ENCODE measurements around the gene ARL5A. TPM values are rescaled to one million over a fixed set of nuclear protein-coding genes. Genes with fewer than 3 reads are reported as not detected.

The ARL5A gene
- total and polyA plus RNA-seq, 2 experiments from 2014 or later: 12.5 to 22.7 TPM

DNA sequence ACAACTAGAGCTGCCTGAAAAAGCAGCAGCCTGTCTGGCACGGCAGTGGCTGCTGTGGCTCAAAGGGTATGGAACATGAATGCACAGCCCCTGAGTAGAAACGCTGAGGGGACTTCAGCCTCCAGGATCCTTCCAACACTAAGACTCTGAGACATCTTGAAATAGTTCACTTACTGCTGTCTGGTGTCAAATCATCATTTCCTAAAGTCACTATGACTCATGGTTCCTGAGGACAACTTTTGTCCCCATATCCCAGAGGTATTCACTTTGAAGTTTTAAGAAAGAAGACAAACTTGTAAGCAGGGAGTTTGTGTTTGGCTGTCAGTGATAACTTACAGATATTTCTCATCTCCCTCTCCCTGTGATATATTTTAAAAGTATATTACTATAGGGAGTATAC, 60.7 kb downstream of the ARL5A start:
- Histone ChIP-seq H3K27me3 (replicated peaks; ENCODE audit: insufficient read depth) (no peaks in the 10 kb centered on the region), H3K4me1 (ENCODE audit: insufficient read depth) (peaks cover 18% of the 10 kb centered on the region), H3K9me2 (ENCODE audit: insufficient read depth) (no peaks in the 10 kb centered on the region), H3K36me3 (ENCODE audit: low read depth) (no peaks in the 10 kb centered on the region), H4K20me1 (ENCODE audit: insufficient read depth) (no peaks in the 10 kb centered on the region), H3K4me2 (ENCODE audit: unreplicated experiment) (no peak overlapping the region), H3F3A (ENCODE audit: insufficient read depth) (peaks cover 7% of the 10 kb centered on the region; the same call in 1 of the 2 replicates), H3K79me2 (ENCODE audit: insufficient read depth) (no peaks in the 10 kb centered on the region), H2AFZ (no peak overlapping the region), H3K9ac (no peak overlapping the region), H3K4me3 (no peak overlapping the region), H3K9me3 (ENCODE audit: low read depth) (no peaks in the 10 kb centered on the region), H3K27ac (no peak overlapping the region)
- in situ Hi-C loops (cut with MboI): no loop called here
- WGBS, 2 experiments (ENCODE audit: low coverage in 1 of 2, low lambda C conversion rate in 2 of 2, missing lambda C conversion rate in 2 of 2): 94 to 97% methylated on average over 2 of the region's 2 CpGs
- TF ChIP-seq EZH2phosphoT487 (IDR thresholded peaks at IDR 0.05; ENCODE audit: insufficient read depth, low read depth) (no peak), EZH2 (IDR thresholded peaks at IDR 0.05; ENCODE audit: insufficient read depth, poor library complexity, severe bottlenecking) (no peak)
- DNase-seq: peak; percentile 37

- in situ Hi-C loops (cut with MboI): no loop called here
- Histone ChIP-seq H3K4me3 (no peak overlapping the region), H3K79me2 (ENCODE audit: insufficient read depth) (no peaks in the 10 kb centered on the region), H3K27me3 (replicated peaks; ENCODE audit: insufficient read depth) (no peaks in the 10 kb centered on the region), H3K4me1 (ENCODE audit: insufficient read depth) (peaks cover 8% of the 10 kb centered on the region), H3K9ac (no peak overlapping the region), H3F3A (ENCODE audit: insufficient read depth) (0 out of 2 replicates have a peak, but pooled peaks cover 4% of the 10 kb centered on the region), H4K20me1 (ENCODE audit: insufficient read depth) (no peaks in the 10 kb centered on the region), H3K9me2 (ENCODE audit: insufficient read depth) (no peaks in the 10 kb centered on the region), H3K36me3 (ENCODE audit: low read depth) (no peaks in the 10 kb centered on the region), H3K9me3 (ENCODE audit: low read depth) (no peaks in the 10 kb centered on the region), H3K4me2 (ENCODE audit: unreplicated experiment) (no peak overlapping the region), H2AFZ (no peak overlapping the region), H3K27ac (no peak overlapping the region)
- WGBS, 2 experiments (ENCODE audit: low coverage in 1 of 2, low lambda C conversion rate in 2 of 2, missing lambda C conversion rate in 2 of 2): 96% methylated on average over 3 to 4 of the region's 4 CpGs
- TF ChIP-seq EZH2phosphoT487 (IDR thresholded peaks at IDR 0.05; ENCODE audit: insufficient read depth, low read depth) (no peak), EZH2 (IDR thresholded peaks at IDR 0.05; ENCODE audit: insufficient read depth, poor library complexity, severe bottlenecking) (no peak)
- DNase-seq: no peak
These were observed 61.6 kb downstream of the ARL5A start for GRCh38 chr2:151766437-151767153.

GRCh38 chr2:151765760-151766410, 62.3 kb downstream of the ARL5A start:
- H3K4me1 ChIP-seq (ENCODE audit: insufficient read depth): 0 out of 2 replicates have a peak, but pooled peaks cover 5% of the 10 kb centered on the region
- H3K79me2 ChIP-seq (ENCODE audit: insufficient read depth): no peaks in the 10 kb centered on the region
- no peaks in the 10 kb centered on the region for H4K20me1 ChIP-seq (ENCODE audit: insufficient read depth)
- H3K9me2 ChIP-seq (ENCODE audit: insufficient read depth): no peaks in the 10 kb centered on the region
- no peak overlapping the region for H3K9ac ChIP-seq
- WGBS, 2 experiments (ENCODE audit: low coverage in 1 of 2, low lambda C conversion rate in 2 of 2, missing lambda C conversion rate in 2 of 2): 86 to 89% methylated on average over 10 of the region's 10 CpGs
- DNase-seq: no peak
- no peak overlapping the region for H3K27ac ChIP-seq
- no peaks in the 10 kb centered on the region for H3K9me3 ChIP-seq (ENCODE audit: low read depth)
- no peaks in the 10 kb centered on the region for H3K36me3 ChIP-seq (ENCODE audit: low read depth)
- no peak overlapping the region for H2AFZ ChIP-seq
- no peak overlapping the region for H3K4me2 ChIP-seq (ENCODE audit: unreplicated experiment)
- H3K4me3 ChIP-seq: no peak overlapping the region
- no peaks in the 10 kb centered on the region for H3F3A ChIP-seq (ENCODE audit: insufficient read depth)
- TF ChIP-seq EZH2phosphoT487 (IDR thresholded peaks at IDR 0.05; ENCODE audit: insufficient read depth, low read depth): no peak
- TF ChIP-seq EZH2 (IDR thresholded peaks at IDR 0.05; ENCODE audit: insufficient read depth, poor library complexity, severe bottlenecking): no peak
- in situ Hi-C loops (cut with MboI): no loop called here
- no peaks in the 10 kb centered on the region for H3K27me3 ChIP-seq (replicated peaks; ENCODE audit: insufficient read depth)

- Histone ChIP-seq H2AFZ (no peak overlapping the region), H3K27me3 (replicated peaks; ENCODE audit: insufficient read depth) (no peaks in the 10 kb centered on the region), H3K9me2 (ENCODE audit: insufficient read depth) (no peaks in the 10 kb centered on the region), H3K79me2 (ENCODE audit: insufficient read depth) (no peaks in the 10 kb centered on the region), H3K4me3 (no peak overlapping the region), H3K4me1 (ENCODE audit: insufficient read depth) (0 out of 2 replicates have a peak, but pooled peaks cover 4% of the 10 kb centered on the region), H4K20me1 (ENCODE audit: insufficient read depth) (no peaks in the 10 kb centered on the region), H3K9ac (no peak overlapping the region), H3F3A (ENCODE audit: insufficient read depth) (no peaks in the 10 kb centered on the region), H3K9me3 (ENCODE audit: low read depth) (no peaks in the 10 kb centered on the region), H3K27ac (no peak overlapping the region), H3K36me3 (ENCODE audit: low read depth) (no peaks in the 10 kb centered on the region), H3K4me2 (ENCODE audit: unreplicated experiment) (no peak overlapping the region)
- in situ Hi-C loops (cut with MboI): no loop called here
- DNase-seq: peak; percentile 42
- TF ChIP-seq EZH2phosphoT487 (IDR thresholded peaks at IDR 0.05; ENCODE audit: insufficient read depth, low read depth) (no peak), EZH2 (IDR thresholded peaks at IDR 0.05; ENCODE audit: insufficient read depth, poor library complexity, severe bottlenecking) (no peak)
- WGBS, 2 experiments (ENCODE audit: low coverage in 1 of 2, low lambda C conversion rate in 2 of 2, missing lambda C conversion rate in 2 of 2): 35 to 38% methylated on average over 3 of the region's 3 CpGs
These were observed 65.5 kb downstream of the ARL5A start for GRCh38 chr2:151762694-151763093.
